ENCODE results near the gene FAP.

FAP gene

DNA sequence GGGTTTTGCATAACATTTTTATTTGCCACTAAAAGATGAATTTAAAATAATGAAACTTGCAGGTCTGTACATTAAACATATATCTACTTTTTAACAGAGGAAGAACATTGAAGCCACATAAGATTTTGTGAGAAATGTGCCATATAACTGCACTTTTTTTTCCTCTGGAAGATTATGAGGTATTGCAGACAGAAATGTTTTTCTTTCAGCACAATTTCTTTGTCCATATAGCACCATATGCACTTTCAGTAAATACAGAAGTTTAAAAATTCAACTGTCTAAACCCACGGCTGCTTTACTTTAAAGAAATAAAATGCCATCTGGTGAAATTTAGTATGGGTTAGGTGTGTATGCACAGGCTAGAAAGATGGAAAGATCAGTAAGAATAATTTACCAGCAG lies 470 bp upstream of the FAP start:
- no peak for DNase-seq (ENCODE audit: low read depth in 2 of 2)

DNA sequence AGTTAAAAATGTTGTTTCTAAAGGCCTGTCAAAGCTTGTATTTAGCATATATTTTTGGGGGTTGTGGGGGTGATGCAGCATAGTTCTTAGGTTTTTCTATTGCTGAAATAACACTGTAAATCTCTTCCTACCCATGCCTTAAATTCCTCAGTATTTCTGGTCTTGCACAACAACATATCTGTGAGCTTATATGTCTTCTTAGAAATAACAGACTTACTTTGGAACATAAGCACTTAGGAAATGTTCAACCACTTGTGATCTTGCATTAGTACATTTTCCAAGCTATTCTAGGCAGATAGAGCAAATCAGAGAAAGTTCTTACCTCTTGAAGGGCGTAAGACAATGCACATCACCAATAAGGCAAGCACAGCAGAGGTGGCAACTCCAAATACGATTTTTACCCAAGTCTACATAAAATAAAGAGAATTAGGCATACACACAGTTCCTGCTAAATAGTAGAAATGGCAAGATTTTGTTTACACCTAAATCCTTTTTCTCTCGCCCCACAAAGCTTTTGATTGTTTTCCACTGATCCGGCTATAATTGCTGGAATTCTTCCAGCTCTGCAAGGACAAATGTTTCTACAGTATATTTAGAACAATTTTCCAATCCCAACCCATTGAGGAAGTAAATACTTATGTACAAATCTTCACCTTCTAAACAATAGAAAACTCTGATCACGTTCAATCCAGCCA lies 512 bp downstream of the FAP start:
- DNase-seq (ENCODE audit: low read depth in 2 of 2), result no peak

DNA sequence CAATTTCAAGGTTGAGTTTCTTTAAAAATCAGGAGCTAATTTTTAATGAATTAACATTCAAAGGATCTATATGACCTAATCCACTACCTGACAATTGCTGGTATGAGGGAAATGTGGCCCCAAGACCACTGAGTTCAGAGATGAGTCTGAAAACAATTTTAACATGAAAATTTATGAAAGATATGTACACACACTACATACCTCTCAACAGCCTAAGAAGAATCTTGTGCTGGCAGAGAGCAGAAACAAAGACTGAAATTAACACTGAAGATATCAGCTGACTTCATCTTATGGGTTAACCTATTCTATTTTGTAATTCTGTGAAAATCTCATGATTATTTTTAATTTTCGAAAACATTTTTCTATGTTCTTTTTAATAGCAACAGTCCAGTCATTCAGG lies 1.7 kb downstream of the FAP start:
- no peak for DNase-seq (ENCODE audit: low read depth in 2 of 2)

DNA sequence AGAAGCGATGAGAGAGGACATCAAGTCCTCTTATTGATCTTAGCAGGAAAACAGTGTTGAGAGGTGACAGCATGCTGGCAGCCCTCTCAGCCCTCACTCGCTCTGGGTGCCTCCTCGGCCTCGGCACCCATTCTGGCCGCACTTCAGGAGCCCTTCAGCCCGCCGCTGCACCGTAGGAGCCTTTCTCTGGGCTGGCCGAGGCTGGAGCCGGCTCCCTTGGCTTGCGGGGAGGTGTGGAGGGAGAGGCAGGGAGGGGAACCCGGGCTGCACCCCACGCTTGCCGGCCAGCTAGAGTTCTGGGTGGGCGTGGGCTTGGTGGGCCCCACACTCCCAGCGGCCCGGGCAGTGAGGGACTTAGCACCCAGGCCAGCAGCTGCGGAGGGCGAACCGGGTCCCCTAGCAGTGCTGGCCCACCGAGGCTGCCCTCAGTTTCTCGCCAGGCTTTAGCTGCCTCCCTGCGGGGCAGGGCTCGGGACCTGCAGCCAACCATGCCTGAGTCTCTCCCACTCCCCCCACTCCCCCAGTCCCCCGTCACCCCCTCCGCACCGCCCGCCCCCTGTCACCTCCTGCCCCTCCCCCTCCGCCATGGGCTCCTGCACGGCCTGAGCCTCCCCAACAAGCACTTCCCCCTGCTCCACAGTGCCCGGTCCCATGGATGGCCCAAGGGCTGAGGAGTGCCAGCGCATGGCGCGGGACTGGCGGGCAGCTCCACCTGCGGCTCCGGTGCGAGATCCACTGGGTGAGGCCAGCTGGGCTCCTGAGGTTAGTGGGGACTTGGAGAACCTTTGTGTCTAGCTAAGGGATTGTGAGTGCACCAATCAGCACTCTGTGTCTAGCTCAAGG lies 8.4 kb downstream of the FAP start:
- no peak for DNase-seq (ENCODE audit: low read depth in 2 of 2)

DNA sequence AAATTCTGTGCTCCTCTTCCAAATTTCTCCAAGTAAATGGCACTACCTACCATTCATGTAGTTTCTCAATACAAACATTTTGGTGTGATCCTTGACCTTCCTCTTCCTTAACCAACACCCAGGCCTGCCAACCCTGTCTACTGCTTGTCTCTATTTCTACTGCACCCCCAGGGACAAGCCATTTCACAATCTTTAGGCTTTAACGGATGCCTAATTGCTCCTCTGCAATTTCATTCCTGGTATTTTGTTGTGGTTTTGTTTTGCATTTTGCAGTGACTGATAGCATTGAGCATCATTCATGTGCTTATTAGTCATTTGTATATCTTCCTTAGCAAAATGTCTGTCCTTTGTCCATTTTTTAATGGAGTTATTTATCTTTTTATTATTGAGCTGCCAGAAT lies 10.0 kb downstream of the FAP start:
- DNase-seq (ENCODE audit: low read depth in 2 of 2), result no peak

DNA sequence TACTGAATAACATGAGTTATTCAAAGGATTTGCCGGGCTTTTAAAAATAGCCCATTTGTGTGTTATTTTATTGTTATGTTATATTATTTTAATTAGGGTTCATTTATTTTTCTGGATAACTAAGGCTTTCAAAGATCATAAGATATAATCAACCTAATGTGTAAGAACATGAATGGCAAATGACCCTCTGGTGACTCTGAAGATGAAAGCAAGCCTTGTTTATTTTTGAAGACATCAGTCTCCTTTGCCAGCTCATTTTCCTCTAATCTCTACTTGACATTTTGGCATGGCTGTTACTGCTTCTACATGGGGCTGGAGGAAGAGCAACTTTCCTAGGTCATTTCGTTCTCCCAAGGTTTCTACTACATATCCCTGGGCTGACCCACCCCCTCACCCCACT lies 10.6 kb downstream of the FAP start:
- no peak for DNase-seq (ENCODE audit: low read depth in 2 of 2)

DNA sequence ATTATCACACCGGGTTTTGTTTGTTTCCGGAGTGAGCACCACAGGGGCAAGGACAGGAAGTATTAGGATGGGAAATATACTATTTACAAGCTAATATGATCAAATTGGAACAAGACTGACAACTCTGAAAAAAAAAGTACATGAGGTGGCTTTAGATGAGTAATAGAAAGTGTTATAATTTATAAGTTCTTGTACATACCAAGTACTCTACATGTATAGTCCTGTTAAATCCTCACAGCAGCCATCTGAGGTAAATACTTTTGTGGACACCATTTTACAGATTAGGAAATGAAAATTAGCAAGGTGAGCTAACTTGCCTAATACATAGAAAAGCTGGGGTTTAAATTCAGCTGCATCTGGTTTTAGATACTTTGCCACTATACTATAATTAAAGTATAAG lies 11.2 kb downstream of the FAP start:
- DNase-seq (ENCODE audit: low read depth in 2 of 2), result no peak

DNA sequence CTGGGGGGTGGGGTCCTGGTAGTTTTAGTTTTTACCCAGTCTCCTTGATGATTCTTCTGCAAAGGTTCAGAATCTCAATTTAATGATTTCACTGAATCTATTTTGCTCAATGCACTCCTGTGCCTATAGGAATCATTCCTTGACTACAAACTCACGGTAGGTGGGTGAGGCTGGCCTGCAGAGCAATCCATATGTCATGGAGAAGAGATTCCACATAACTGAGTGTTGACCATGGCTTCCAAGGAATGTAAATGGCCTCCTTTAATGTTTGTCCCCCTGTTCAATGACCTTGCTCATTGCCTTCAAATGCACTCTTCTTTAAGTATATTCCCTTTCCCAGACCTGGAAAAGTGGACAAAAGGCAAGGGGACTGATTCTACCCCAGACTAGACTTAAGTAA lies 12.5 kb downstream of the FAP start:
- DNase-seq (ENCODE audit: low read depth in 2 of 2), result no peak

DNA sequence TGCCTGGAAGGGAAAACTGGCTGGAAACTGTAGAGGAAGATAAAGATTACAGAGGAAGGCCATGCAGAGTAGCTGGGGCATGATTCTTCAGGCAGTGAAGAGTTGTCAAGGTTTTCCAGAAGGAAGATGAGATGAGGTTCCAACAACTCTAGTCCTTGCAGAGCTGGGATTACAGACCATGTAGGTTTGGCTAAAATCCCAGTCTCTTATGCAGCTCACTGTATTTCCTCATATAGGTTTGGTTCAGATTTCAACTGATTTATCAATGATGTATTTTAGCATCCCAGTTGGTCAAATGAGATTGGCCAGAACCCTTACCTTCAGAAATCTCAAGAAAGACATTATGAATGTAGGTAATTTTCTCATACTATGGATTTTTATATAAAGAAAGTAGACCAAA lies 16.4 kb downstream of the FAP start:
- DNase-seq (ENCODE audit: low read depth in 2 of 2), result no peak

DNA sequence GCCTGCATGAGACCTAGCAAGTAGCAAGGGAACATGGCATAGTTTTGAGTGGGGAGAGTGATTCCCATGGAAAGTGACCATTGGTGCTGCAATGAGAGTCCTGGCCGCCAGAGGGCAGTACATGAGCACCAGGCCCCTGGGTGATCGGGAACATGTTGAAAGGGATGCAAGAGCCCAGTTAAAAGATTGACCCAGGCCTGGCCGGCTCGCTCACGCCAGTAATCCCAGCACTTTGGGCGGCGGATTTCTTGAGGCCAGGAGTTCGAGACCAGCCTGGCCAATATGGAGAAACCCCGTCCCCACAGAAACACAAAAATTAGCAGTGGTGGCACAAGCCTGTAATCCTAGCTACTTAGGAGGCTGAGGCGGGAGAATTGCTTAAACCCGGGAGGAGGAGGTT lies 22.2 kb downstream of the FAP start:
- DNase-seq (ENCODE audit: low read depth in 2 of 2), result peak; percentile 41 to 43

DNA sequence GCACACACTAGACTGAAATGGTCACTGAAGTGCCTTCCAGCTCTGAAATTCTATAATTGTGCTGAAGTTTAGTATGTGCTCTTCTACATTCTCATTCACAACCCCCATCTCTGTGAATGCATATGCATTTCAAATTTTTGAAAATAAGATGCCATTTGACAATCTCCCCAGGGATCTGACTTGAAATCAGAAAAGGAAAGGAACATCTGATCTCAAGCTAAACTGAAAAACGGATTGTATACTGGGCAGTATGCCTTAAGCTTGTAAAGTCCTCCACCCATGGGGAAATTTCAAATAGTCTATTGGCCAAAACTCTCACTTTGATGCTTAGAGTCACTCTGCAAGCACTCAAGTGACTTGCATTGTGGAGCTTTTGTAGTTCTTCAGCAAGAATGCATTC lies 22.9 kb downstream of the FAP start:
- no peak for DNase-seq (ENCODE audit: low read depth in 2 of 2)

DNA sequence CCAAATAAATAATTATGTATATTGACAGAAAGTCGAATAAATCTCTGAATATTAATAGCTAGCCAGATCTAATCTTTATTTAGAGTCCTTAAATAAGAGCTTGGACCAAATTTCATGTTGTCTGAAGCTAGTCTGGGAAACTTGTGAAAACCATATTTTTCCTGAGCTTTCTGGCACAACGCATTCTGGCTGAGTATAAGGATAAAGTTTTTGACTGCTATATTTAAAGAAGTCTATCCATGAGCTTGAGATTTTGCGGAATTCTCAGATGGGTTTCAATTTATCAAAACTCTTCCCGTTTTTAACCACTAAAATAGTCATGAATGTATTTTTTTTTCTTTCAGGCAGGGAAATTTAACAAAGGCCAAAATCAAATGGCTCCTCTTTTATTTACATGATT lies 23.8 kb downstream of the FAP start:
- DNase-seq (ENCODE audit: low read depth in 2 of 2), result no peak

DNA sequence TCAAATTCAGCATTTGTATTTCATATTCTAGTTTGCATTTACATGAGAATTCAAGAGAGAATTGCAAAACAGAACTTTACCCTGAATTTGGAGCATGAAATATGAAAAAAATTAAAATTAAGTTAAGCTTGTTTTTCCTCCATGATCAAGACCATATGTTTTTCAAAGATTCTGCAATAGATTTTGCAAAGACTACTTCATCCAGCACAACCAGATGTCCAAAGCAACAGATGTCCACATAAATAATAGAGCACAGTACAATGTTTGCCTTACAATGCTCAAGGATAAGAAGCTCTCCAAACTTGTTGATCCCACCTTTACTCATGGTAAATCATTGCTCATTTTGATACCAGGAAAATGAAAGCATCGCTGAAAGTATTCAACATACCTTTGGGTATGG lies 25.6 kb downstream of the FAP start:
- DNase-seq (ENCODE audit: low read depth in 2 of 2), result no peak

DNA sequence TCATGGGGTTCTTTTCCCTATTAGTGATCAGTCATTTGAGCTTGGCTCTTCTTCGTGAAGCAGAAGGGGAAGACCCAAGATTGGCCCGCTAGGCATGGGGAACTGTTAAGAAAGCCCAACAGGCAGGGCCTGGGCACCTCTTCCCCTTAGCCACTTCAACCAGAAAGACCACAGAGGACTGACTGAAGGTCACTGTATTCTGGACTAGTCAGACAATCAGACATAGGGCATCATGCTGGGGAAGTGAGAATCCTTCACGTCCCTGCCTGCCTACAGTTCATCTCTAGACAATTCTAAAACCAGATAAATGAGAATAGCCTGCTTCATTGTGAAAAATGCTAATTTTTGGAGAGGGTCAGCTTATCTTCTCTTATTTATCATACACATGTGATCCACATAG lies 28.1 kb downstream of the FAP start:
- DNase-seq (ENCODE audit: low read depth in 2 of 2), result no peak

DNA sequence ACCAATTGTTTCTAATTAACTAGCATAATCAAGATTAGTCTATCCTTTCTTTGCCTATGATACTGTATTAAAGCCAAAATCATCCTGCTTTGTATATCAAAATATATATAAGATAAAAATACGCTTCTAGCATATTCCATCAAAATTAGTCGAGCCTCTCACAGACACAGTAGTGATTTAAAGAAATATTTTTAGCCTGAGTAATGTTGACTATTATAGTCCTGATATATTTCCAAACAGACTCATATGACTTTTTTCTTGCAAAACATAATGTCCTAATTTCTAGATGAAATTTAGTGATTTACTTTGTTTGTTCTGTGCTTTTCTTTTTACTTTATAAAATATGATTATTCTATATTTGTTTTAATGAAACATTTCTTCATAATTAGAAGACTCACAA lies 30.9 kb downstream of the FAP start:
- DNase-seq (ENCODE audit: low read depth in 2 of 2), result no peak

DNA sequence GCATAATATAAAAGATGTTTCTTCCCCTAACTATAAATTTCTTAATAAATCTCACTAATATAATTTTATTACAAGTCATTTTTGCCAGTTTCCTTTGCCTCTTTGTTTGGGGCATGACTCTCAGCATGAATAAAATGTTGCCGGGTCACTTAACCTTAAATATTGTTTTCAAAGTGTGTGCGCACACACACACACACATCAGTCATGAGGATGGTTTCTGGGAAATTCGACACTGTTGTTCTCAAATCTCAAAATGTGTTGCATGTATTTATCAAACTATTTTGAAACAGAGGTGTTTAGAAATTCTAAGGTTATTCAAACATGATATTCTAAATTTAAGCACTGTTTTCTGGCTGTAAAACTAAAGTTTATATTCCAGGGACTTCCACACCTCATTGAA lies 31.5 kb downstream of the FAP start:
- no peak for DNase-seq (ENCODE audit: low read depth in 2 of 2)

DNA sequence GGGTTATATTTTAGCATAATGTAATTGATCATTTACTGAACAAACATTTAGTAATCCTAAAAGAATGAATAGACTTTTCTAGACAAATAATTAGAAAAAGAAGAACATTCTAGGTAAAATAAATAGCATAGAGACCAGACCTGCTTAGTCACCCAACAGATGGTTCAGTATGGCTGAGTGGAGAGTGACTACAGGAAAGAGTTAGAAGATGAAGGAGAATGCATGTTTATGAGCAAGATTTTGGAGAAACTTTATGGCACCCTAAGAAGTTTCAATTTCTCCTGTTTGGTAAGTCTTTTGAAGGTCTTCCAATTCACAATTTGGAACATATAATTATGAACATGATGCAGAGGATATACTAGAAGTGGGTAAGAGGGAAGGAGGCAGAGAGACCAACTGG lies 32.9 kb downstream of the FAP start:
- DNase-seq (ENCODE audit: low read depth in 2 of 2), result no peak

DNA sequence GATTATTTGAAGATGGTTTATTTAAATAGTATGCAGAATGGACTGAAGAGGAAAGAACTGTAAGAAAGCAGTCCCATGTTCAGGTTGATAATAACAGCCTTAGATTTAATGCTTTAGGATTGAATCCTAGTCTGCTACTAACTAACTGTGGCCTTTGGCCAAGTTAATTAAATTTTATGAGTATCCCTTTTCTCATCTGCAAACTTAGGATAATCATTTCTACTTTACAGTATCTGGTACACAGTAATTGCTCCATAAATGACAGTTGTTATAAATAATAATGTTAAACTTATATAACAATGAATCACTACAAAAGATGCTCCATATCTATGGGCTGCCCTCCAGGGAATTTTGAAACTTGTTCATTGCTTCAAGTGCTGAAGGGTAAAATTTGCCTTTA lies 41.0 kb downstream of the FAP start:
- DNase-seq (ENCODE audit: low read depth in 2 of 2), result no peak

DNA sequence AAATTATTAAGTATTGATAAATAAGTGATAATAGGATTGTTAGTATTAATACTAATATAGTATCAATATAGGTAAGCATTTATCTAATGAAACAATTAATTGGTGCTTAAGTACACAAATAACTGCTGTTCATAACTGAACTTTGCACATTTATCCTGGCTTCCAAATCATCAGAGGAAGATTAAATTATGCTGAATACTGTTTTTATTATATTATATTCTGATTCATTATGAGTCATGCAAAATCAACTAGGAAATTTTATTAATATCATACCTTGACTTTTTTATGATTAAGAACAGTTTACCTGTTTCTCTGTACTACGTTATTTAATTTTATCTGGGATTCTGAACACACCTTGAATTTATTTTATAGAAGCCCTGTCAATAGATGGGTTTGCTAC lies 42.6 kb downstream of the FAP start:
- no peak for DNase-seq (ENCODE audit: low read depth in 2 of 2)

DNA sequence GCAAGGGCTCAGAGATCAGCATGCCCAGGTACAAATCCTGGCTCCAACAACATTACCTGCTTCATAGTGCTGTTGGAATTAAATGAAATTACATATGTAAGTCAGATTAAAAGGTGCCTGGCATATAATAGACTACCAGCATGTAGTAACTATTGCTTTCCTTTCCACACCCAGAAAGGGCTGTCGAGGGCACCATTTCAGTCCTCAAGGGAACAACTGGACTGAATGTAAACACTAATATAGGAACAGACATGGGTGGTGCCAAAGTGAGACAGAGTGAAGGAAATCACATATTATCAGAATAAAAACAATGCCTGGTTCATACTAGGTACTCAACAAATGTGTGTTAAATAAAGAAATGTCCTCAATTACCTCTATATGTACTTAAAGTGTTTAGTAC lies 43.3 kb downstream of the FAP start:
- no peak for DNase-seq (ENCODE audit: low read depth in 2 of 2)

DNA sequence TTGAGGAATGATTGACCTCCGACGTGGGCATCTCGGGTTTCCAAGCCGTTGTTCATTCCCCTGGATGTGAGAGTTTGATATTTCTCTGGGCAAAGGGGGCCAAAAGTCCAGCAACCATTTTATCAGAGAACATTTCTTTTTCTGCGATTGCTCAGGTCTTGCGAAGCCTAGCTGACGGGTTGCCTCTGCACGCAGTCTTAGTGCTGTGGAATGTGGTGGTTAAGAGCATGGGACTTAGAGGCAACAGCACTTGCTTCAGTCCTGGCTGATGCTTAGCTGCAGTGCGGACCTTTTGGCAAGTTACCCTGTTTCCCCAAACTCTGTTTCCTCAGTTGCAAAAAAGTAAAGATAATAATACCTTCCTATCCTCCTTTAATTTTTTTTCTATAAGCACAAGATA lies 45.0 kb downstream of the FAP start:
- no peak for DNase-seq (ENCODE audit: low read depth in 2 of 2)

DNA sequence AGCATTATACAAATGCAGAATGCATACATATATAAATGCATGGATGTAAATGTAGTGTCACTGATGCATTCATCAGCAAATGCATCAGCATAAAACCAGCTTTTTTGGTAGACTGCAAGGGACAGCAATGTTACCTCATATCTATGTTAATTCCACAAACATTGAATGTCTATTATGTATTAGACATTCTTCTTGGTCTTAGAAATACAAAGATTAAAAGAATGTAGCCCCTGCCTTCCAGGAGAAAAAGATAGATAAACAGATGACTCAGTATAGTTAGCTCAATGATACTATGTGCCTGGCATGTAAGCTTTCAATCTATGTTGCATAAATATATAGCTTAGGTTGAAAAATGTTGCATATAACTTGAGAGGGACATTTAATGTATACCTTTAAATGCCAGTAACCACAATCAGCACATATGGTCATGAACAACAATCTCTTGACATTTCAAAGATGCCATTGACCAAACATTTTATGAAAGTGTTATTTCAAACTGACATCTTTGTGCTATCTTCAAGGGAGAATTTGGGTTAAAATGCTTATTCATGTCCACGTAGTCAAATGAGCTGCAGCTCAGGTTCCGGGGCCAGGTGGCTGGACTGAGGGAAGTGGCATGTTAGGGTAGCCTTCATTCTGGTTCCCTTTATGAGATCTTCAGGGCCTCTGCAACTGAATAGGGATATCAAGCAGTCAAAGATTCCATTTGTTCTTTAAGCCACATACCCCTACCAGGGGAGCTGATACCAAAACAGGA lies 46.0 kb downstream of the FAP start:
- DNase-seq (ENCODE audit: low read depth in 2 of 2), result no peak

DNA sequence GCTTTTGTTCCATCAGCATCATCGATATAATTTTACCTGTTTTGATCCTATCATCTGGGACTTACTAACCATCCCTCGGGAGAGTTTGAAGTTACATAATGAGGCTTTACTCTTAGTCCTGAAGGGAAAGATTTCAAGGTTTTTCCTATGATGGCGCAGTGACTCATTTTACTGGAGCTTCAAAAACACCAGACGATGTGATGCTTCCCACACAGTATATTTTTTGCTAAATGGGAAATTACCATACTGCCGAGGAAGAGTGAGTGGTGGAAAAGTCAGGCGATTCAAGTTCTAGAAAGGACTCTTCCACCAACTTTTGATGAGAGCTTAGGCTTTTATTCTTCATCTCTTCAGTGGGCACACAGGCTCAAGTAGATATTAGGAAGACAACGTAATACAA lies 46.6 kb downstream of the FAP start:
- no peak for DNase-seq (ENCODE audit: low read depth in 2 of 2)

Measured in stimulated activated CD8-positive, alpha-beta memory T cell treated with anti-CD3 and anti-CD28 coated beads, Interleukin-7, amount 100 ng/mL, for 4 hours (primary cell).